HG02588 (cell line): Measurements from ENCODE around the gene HSD17B14.
A peak's percentile ranks its signal among the peaks of the same experiment; 100 is the strongest.
"Not testable (repeated sequence)": the region's sequence is repeated elsewhere in the genome, so short reads cannot be mapped to it uniquely, and the experiment has no call there.

ENCODE experiments used
- ATAC-seq: cut with Tn5 transposase; IDR thresholded peaks from one replicate; pipeline ENCODE4 v1.9.1; 2021; ENCODE audit warnings: mild to moderate bottlenecking, moderate library complexity; ENCODE audit not compliant: unreplicated experiment

HSD17B14 gene

DNA sequence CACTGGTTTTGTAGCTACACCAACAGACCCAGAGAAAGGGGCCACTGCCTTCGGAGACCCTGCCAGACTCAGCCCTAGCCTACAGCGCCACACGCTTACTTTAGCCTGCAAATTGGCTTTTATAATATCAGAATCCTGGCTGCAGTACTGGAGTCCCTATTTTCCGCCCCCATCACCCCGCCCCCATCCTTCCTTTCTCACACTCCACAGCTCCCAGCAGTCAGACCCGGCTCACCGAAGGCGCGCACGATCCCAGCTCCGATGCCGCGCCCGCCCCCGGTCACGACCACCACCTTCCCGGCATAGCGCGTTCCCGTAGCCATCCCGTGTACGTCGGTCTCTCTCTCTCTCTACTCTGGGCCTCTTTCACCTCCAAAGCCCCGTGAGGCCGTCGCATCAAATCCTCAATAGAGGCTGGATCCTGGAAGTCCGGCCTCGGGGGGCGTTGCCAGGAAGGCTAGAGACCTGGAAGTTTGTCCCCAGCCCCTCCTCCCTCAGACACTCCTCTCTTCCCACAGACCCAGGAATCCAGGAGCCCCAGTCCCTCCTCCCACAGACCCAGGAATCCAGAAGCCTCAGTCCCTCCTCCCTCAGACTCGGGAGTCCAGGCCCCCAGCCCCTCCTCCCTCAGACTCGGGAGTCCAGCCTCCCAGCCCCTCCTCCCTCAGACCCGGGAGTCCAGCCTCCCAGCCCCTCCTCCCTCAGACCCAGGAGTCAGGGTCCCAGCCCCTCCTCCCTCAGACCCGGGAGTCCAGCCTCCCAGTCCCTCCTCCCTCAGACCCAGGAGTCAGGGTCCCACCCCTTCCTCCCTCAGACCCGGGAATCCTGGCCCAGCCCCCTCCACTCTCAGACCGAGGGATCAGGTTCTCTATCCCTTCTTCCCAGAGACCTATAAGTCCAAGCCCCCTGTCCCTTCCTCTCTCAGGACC lies at the start of gene HSD17B14:
Gene HSD17B14 (minus strand): TSS at position 403 of the 929 bp plus-strand sequence. CDS start 80 bp downstream, at position 323.
- ATAC-seq, result no peak

DNA sequence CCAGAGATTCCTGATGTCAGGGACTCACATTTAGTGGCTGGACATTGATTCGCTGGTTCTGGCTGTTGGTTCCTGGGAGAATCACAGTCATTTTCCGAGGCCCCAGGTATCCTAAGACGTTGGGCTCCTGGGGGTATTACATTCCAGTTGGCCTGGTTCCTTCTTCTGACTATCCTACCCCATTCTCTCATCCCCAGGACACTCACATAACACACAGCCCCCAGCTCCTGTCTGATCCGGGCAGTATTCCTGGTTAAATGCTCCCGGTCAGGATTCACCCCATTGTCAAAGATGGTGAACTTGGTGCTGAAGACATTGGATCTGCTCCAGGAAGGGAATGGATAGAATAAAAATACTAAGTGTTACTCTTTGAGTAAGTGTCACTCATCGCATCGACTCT lies 47.4 kb upstream of the HSD17B14 start:
- ATAC-seq, result no peak

DNA sequence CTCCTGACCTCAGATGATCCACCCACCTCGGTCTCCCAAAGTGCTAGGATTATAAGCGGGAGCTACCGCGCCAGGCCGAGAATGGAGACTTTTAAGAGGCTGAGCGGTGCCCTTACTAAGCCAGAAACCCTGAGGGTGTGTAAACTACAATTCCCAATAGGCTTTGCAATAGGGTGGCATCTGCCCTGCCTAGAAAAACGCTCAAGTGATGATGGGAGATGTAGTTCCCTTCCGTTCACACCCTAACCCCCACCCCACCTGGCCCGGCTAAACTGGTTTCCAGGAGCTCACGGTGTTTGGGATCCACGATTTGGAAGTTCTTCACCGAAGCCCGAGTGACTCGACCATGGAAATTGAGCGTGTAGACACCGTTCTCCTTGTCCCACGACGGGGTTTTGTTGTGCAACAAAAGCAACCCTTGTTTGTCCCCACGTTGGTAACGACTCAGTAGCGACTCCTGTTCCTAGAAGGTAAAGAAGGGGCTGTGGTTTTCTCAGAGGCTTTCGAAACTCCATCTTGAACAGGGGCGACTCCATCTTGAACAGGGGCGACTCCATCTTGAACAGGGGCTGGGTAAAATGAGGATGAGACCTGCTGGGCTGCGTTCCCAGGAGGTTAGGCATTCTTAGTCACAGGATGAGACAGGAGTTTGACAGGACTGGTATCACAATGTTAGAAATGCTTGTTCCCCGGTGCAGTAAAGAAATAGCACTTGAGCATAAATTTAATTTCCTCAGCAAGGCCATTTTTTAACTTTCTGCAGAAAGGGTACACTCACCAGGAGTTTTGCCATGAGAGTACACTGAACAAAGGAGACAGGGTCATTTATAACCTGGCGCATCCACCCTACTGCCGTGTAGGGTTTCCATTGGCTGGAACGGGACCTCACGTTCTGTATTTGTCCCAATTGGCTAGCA lies 45.7 kb upstream of the HSD17B14 start:
- ATAC-seq, result no peak

DNA sequence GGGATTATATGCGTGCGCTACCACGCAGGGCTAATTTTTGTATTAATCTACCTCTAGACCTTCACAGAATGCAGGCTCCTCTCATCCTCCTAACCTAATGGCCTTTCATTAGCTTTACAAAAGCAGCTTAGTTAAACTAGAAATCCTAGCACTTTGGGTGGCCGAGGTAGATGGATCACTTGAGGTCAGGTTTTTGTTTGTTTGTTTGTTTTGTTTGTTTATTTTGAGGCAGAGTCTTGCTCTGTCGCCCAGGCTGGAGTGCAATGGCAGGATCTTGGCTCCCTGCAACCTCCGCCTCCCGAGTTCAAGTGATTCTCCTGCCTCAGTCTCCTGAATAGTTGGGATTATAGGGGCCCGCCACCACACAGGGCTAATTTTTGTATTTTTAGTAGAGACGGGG lies 43.4 kb upstream of the HSD17B14 start:
- not testable (repeated sequence) for ATAC-seq

DNA sequence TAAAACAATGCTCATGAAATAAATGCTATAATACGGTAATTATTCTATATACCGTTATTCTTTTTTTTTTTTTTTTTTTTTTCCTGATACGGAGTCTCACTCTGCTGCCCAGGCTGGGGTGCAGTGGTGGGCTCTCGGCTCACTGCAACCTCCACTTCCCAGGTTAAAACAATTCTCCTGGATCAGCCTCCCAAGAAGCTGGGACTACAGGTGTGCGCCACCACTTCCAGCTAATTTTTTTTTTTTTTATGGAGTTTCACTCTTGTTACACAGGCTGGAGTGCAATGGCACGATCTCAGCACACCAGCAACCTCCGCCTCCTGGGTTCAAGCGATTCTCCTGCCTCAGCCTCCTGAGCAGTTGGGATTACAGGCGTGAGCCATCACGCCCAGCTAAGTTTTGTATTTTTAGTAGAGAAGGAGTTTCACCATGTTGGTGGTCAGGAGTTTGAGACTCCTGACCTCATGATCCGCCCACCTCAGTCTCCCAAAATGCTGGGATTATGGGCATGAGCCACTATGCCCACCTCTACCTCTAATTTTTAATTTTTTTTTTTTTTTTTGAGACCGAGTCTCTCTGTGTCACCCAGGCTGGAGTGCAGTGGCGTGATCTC lies 42.8 kb upstream of the HSD17B14 start:
- ATAC-seq, result no peak

DNA sequence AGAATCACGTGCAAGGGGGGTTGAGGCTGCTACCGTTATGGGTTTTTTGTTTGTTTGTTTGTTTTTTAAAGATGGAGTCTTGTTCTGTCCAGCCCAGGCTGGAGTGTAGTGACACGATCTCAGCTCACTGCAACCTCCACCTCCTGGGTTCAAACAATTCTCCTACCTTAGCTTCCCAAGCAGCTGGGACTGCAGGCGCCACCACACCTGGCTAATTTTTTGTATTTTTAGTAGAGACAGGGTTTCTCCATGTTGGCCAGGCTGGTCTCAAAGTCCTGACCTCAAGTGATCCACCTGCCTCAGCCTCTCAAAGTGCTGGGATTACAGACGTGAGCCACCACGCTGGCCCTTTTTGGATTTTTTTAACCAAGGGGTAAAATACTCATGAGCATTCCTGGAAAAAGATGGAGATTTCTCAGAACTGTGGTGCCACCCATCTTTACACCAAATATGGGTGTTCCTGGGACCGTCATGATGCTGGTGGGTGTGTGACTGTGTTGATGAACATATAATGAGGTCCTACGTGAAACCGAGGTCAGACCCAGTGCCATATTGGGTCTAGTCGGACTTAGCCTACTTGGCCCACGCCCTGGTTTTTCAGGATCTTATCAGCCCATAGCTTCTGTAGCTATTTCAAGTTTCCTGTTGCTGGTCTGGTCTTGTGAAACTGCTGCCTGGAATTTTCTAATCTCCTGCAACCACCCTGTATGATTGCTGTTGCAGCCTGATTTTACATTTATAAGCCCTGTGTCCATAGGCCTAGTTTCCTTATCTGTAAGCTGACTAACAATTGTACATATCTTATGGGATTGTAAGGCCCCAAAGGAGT lies 42.1 kb upstream of the HSD17B14 start:
- no peak for ATAC-seq

DNA sequence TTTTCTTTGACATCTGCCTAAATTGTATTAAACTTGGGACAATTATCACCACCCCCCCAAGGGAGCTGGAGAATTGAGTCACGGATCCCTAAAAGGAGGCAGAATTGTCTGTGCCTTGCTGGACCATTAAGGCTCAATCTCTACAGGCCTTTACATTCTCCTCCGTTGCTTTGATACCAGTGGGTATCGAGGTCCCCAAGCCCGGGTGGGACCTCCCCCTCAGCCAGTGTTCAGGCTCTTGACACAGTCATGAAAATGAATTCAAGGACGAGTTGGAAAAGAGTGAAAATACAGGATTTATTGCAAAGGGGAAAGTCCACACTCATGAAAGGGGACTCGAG lies 41.5 kb upstream of the HSD17B14 start:
- ATAC-seq, result no peak

DNA sequence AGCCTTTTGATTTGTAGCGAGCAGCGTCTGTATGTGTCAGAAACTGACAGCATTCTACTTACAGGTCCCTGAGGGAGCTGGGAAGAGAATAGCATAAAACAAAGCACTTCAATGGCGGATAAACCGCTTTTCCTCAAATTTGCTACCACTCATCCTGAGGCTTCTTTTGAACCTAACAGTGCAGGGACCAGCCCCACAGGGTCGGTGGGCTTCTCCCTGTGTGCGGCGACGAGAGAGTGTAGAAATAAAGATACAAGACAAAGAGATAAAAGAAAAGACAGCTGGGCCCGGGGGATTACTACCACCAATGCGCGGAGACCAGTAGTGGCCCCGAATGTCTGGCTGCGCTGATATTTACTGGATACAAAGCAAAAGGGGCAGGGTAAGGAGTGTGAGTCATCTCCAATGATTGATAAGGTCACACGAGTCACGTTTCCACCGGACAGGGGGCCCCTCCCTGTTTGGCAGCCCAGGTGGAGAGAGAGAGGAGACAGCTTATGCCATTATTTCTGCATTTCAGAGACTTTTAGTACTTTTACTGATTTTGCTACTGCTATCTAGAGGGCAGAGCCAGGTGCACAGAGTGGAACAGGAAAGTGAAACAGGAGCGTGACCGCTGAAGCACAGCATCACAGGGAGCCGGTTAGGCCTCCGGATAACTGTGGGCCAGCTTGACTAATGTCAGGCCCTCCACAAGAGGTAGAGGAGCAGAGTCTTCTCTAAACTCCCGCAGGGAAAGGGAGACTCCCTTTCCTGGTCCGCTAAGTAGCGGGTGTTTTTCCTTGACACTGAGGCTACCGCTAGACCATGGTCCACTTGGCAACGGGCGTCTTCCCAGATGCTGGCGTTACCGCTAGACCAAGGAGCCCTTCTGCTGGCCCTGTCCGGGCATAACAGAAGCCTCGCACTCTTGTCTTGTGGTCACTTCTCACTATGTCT lies 40.0 kb upstream of the HSD17B14 start:
- not testable (repeated sequence) for ATAC-seq

DNA sequence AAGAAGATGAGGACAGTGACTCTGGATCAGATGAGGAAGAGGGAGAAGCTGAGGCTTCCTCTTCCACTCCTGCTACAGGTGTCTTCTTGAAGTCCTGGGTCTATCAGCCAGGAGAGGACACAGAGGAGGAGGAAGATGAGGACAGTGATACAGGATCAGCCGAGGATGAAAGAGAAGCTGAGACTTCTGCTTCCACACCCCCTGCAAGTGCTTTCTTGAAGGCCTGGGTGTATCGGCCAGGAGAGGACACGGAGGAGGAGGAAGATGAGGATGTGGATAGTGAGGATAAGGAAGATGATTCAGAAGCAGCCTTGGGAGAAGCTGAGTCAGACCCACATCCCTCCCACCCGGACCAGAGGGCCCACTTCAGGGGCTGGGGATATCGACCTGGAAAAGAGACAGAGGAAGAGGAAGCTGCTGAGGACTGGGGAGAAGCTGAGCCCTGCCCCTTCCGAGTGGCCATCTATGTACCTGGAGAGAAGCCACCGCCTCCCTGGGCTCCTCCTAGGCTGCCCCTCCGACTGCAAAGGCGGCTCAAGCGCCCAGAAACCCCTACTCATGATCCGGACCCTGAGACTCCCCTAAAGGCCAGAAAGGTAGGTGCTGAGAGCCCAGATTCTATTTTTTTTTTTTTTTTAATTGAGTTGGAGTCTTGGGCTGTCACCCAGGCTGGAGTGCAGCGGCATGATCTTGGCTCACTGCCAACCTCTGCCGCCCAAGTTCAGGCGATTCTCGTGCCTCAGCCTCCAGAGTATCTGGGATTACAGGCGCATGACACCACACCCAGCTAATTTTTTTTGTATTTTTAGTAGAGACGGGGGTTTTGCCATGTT lies 38.2 kb upstream of the HSD17B14 start:
- ATAC-seq, result no peak

DNA sequence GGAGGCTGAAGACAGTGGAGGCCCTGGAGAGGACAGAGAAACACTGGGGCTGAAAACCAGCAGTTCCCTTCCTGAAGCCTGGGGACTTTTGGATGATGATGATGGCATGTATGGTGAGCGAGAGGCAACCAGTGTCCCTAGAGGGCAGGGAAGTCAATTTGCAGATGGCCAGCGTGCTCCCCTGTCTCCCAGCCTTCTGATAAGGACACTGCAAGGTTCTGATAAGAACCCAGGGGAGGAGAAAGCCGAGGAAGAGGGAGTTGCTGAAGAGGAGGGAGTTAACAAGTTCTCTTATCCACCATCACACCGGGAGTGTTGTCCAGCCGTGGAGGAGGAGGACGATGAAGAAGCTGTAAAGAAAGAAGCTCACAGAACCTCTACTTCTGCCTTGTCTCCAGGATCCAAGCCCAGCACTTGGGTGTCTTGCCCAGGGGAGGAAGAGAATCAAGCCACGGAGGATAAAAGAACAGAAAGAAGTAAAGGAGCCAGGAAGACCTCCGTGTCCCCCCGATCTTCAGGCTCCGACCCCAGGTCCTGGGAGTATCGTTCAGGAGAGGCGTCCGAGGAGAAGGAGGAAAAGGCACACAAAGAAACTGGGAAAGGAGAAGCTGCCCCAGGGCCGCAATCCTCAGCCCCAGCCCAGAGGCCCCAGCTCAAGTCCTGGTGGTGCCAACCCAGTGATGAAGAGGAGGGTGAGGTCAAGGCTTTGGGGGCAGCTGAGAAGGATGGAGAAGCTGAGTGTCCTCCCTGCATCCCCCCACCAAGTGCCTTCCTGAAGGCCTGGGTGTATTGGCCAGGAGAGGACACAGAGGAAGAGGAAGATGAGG lies 37.4 kb upstream of the HSD17B14 start:
- ATAC-seq, result no peak

DNA sequence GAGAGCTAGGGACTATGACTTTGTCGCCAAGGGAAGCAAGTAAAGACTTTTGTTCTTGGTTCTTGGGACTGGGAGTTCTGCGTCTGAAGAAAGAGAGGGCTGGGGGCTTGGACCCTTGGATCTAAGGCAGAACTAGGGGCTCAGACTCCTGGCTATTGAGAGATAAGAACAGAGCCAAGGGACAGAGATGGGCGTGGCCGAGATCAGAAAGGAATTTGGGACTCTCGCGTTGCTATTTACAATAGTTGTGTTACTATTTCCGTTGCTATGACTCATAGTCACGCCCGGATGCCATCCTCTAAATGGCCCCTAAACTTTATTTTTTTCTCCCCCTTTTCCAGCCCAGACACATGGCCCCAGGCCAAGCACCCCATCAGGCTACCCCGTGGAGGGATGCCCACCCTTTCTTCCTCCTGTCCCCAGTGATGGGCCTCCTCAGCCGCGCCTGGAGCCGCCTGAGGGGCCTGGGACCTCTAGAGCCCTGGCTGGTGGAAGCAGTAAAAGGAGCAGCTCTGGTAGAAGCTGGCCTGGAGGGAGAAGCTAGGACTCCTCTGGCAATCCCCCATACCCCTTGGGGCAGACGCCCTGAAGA lies 36.7 kb upstream of the HSD17B14 start:
- ATAC-seq, result no peak

DNA sequence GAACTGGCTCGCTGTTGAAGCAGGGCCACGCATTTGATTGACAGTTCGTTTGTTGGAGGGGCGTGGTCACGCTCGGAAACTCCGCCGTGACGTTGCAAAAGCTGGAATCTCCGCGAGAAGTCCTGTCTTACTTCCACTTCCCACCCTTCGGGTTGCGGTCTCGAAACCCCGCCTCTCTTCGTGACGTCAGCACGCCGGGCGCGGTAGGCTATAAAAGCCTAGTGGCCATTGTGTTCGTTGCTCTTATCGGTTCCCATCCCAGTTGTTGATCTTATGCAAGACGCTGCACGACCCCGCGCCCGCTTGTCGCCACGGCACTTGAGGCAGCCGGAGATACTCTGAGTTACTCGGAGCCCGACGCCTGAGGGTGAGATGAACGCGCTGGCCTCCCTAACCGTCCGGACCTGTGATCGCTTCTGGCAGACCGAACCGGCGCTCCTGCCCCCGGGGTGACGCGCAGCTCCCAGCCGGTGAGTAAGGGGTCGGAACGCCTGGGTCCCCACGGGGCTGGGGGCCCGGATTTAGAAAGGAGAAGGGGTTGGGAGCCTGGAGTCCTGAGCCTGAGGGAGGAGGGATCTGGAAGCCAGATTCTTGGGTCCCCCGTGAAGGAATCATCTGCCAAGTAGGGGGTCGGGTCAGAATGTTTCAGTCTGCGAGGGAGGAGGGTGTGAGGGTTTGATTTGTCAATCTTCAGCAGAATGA lies 36.0 kb upstream of the HSD17B14 start, which contains the start of gene PPP1R15A:
Gene PPP1R15A (plus strand): TSS at position 240 of the 702 bp plus-strand sequence. CDS start 813 bp downstream, outside the sequence.
- peak; percentile 41 for ATAC-seq

DNA sequence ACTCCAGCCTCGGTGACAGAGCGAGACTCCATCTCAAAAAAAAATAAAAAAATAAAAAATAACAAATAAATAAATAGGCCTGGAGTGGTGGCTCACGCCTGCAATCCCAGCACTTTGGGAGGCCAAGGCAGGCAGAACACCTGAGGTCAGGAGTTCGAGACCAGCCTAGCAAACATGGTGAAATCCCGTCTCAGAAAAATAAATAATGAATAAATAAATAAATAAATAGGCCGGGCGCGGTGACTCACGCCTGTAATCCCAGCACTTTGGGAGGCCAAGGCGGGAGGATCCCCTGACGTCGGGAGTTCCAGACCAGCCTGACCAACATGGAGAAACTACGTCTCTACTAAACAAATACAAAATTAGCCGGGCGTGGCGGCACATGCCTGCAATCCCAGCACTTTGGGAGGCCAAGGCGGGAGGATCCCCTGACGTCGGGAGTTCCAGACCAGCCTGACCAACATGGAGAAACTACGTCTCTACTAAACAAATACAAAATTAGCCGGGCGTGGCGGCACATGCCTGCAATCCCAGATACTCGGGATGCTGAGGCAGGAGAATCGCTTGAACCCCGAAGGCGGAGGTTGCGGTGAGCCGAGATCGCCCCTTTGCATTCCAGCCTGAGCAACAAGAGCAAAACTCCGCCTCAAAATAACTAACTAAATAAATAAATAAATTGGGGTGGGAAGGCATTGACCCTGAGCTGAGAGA lies 35.3 kb upstream of the HSD17B14 start:
- not testable (repeated sequence) for ATAC-seq

DNA sequence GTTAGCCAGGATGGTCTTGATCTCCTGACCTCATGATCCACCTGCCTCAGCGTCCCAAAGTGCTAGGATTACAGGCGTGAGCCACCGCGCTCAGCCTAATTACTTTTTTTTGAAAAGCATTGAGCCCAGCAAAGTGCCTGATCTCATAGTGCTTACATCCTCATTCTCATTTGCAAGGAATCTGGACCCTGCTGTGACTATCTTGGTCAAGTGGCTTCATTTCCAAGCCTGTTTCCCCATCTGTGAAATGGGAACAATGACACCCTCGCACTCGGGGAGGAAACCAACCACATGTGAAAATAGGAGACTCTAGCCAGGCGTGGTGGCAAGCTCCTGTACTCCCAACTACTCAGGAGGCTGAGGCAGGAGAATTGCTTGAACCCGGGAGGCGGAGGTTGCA lies 33.8 kb upstream of the HSD17B14 start:
- no peak for ATAC-seq

DNA sequence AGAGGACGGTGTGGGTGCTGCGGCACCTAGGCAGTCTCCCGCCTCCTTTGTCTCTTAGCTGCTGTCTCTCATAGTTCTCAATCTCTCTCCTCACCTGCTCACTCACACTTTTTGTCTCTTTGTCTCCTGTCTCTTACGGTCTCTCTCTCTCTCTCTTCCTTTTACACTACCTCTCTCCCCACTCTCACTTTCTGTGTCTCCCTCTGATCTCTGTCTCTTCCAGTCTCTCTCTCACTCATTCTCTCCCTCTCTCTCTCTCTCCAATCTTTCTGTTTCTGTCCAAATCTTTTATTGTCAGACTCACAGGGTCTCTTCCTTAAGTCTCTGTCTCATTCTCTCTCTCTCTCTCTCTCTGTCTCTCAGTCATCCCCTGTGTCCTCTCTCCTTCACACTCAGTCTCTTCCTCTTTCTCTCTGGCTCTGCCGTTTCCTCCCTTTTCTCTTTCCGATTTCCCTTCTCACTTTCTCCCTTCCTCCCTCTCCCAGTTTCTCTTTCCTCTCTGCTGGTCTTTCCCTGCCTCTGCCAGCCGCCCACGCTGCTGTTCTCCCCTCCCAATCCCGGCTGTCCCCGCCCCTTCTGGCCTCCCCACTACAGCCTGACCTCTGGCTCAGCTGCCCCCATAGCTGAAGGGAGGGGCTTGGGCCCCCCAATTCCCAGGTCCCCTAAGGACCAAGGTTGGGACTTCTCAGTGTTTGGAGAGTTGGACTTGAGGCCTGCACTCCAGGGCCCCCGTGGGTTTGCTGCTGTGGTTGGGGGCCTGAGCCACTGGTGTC lies 32.0 kb upstream of the HSD17B14 start, which contains the start of gene PLEKHA4:
Gene PLEKHA4 (minus strand): TSS at position 504 of the 773 bp plus-strand sequence. CDS start 997 bp downstream, outside the sequence.
- no peak for ATAC-seq
